Globus pallidus (tissue), 1 donor: ENCODE measurements around the gene DEFB121.
"Not testable (repeated sequence)": the region's sequence is repeated elsewhere in the genome, so short reads cannot be mapped to it uniquely, and the experiment has no call there.

ENCODE experiments used
- DNase-seq: peaks from one replicate; pipeline ENCODE4 v3.0.0-alpha.2; 2015; ENCODE audit warnings: low spot score

DEFB121 gene, protein sequence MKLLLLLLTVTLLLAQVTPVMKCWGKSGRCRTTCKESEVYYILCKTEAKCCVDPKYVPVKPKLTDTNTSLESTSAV

DNA sequence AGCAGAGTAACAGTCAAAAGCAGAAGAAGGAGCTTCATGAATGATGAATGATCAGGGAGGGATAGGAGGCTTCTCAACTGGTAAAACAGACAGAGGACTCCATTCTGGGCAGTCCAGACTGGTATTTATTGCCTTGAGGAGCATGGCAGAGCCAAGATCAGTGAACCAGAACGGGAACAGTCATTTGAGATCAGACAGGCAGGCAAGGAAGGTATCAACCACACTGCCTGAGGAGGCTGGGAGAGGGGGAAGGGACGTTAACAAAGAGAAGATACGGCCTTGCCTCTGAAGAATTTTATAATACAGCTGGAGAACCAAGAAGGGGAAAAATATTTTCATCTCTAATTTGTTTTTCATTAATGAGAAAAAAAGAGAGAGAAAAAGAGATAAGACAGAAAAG is at the start of gene DEFB121:
TSS of gene DEFB121 (minus strand) at position 101 of the 400 bp plus-strand sequence. CDS start at position 38, 63 bp downstream.
- DNase-seq: no peak

DNA sequence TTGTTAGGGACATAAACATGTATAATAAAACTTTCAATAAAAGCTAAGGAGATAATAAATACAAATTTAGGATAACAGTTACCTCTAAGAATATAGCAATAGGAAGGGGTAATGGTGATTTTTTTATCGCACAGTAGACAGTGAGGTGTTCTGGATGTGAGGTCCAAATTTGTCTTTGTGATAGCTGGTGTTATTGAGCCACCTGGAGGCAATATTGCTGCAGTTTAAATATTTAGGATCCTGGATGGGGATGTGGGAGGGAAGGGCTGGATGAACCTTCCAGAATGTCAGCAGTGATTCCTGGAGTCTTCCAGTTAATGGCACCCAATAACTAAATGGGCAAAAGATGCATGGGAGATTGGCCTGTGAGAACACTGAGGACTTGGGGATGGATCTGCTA is 48.3 kb upstream of the DEFB121 start:
- no peak for DNase-seq

- no peak for DNase-seq
Observed at GRCh38 chr20:31452575-31452974, 46.6 kb upstream of the DEFB121 start.

- no peak for DNase-seq
Observed at GRCh38 chr20:31449511-31450414, 43.7 kb upstream of the DEFB121 start.

DNA sequence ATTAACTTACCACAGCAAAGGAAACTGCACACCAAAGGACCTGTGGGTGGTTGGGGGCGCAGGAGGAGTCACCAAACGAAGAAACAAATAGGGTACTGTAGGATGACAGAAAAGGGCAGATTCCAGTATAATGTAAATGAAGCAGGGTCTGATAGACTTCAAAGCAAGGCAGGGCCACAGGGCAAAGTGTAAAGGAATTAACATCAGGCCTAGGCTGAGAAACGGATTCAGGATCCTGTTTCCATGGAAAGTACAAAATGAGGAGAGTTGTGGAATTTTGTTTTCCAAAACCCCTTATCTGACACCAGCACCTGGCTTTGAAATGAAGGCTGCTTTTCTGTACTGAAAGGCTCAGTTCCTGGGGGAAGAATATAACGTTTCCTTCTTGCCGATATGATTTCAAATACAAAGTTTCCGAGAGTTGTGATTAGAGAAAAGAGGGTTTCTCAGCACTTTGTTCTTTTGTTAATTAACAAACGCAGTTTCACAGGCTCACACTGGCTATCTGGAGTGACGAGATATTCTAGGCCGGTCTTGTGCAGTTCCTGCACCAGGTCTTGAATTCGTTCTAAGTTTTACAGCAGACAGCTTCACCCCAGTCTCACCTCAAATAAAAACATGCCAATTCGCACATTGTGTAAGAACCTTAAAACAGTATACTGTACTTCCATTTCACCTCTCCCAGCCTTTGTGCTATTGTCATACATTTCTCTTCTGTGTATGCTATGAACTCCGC is 40.2 kb upstream of the DEFB121 start:
- DNase-seq: no peak

DNA sequence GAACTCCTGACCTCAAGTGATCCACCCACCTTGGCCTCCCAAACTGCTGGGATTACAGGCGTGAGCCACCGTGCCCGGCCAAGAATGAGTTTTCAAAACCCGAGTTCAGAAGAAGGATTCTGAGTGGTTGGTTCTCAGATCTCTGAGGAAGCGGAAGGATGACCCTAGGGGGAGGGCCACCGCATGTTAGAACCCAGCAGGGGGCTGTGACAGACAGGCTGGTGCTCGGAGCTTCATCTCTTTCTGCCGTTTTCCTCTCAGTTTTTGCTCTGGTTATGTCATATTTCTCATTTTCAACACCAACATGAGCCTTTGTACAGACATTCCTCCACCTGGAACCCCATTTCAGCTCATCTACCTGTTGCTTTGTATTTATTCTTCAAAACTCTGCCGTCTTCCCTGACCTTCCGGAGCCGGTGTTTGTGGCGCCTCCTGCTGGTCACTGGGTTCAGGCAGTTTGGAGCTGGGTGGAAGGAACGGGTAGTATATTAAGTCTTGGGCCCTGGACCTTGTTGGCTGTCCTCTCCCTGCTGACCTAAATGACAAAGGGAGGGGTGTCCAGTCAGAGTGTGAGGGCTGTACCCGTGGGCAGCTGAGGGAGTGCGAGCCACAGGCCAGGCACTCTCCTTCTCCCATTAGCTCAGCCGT is 34.1 kb upstream of the DEFB121 start, which contains the start of gene DEFB123:
TSS of gene DEFB123 (plus strand) at position 621 of the 648 bp plus-strand sequence. CDS start 67 bp downstream, outside the sequence.
- no peak for DNase-seq

GRCh38 chr20:31430568-31431115 is 24.6 kb upstream of the DEFB121 start:
- DNase-seq: no peak

DNA sequence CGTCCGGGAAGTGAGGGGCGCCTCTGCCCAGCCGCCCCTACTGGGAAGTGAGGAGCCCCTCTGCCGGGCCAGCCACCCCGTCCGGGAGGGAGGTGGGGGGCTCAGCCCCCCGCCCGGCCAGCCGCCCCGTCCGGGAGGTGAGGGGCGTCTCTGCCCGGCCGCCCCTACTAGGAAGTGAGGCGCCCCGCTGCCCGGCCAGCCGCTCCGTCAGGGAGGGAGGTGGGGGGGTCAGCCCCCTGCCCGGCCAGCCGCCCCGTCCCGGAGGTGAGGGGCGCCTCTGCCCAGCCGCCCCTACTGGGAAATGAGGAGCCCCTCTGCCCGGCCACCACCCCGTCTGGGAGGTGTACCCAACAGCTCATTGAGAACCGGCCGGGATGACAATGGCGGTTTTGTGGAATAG is 21.6 kb upstream of the DEFB121 start:
- DNase-seq: not testable (repeated sequence)

GRCh38 chr20:31426891-31427551 is 21.0 kb upstream of the DEFB121 start:
- DNase-seq: not testable (repeated sequence)

DNA sequence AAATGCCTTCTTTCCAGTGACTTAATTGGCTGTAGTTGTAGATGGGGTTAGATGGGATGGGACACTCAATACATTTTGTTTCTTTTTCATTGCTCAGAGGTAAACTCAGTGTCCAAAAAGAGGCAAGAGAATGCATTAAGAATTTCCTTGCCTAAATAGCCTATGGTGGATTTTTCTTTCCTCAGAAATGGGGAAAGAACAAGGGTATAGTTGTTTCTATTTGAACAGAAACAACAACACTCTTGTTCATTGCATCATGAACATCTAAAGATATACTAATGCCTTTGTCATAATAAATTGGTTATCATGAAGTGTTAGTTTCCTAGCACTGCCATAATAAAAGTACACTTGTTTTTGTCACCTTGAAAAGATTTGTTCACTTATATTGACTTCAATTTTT is 19.8 kb upstream of the DEFB121 start:
- no peak for DNase-seq

DNA sequence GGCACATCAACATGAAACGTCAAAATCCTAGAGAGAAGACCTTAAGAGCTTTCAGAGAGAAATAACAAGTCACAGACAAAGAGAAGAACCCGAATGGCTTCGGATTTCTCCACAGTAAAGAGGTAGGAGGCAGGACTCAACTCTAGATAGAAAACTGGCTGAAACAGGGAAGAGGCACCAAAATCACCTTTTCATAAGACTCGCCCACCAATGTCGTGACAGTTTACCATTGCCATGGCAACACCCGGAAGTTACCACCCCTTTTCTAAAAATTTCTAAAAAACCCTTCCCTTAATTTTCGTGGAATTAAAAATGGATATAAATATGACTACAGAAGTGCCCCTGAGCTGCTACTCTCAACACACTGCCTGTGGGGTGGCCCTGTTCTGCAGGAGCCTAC is 12.3 kb upstream of the DEFB121 start:
- DNase-seq: no peak

DNA sequence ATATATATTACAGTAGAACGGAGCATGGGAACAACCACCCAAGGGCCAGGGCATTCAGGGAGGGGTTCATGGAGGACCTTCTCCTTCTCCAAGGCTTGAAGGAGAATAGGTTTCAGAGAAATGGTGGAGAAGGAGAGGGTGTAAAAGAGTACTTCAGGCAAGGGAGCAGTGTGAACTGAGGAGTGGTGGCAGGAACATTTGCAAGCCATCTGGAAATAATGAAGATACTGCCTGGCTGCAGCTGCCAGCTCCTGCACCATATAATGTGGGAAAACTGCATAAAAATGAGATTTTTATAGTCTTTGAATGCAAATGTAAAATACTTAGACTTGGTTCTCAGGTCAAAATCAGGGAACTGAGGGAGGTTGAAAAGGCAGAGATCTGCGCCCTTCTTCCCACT is 9.6 kb upstream of the DEFB121 start:
- no peak for DNase-seq

GRCh38 chr20:31414381-31414780 is 8.4 kb upstream of the DEFB121 start:
- DNase-seq: no peak

DNA sequence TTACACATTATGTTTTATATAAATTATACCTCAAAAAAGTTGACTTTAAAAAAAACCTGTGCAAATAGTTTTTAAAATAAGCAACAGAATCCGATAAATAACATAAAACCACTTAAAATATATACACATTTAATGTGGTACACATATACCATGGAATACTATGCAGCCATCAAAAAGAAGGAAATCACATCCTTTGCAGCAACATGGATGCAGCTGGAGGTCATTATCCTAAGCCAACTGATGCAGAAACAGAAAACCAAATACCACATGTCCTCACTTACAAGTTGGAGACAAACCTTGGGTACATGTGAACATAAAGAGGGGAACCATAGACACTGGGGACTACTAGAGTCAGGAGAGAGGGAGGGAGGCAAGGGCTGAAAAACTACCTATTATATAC is 4.0 kb upstream of the DEFB121 start:
- no peak for DNase-seq

- no peak for DNase-seq
Observed at GRCh38 chr20:31403886-31404285, 2.1 kb downstream of the DEFB121 start.

DNA sequence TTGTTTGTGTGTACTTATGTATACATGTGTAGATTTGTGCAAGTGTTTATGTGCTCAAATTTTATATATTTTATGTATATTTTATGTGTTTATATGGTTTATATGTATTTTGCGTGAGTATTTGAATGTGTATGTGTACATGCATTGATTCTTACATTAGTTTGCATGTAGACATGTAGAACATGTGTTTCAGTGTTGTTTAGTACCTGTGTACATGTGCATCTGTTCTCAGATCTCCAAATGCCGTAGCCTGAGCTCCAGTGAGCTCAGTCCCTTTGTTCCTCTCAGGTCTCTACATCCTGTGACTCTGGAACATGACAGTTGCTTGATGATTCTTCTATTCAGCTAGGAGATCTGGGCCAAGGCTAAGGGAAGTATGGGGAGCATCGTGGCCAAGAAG is 11.1 kb downstream of the DEFB121 start:
- DNase-seq: no peak

DNA sequence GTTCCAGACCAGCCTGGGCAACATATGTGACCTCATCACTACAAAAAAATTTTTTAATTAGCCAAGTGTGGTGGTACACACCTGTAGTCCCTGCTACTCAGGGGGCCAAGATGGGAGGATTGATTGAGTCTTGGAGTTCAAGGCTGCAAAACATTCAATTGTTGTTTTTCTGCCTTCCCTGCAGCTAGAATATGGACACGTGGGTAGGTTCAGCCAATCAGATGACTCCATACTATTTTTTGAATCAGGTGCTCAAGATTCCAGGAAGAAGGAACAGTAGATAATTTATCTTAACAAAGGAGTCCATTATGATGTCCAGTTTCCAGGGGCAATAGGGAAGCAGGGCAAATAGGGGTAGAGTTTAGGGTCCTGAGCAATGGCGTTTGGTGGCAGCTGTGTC is 13.2 kb downstream of the DEFB121 start:
- DNase-seq: no peak

DNA sequence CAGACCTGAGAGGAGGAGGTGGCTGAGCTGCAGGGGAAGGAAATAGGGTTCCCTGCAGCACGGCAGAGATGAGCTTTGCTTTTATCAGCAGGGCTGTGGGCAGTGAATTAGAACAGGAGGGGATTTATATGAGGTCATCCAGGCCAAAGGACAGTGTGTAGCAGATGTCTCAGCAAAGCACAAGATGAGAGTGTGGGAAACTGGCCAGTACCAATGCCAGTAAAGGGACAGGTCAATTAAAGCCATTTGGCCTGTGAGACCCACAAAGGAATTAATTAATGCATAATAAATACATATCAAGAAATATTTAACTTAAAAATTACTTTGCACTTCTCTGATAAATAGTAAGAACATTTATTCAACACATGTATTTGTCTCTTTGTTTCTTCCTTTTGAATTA is 15.5 kb downstream of the DEFB121 start, which contains the start of gene DEFB119:
TSS of gene DEFB119 (minus strand) at position 101 of the 400 bp plus-strand sequence. CDS start 107 bp downstream, outside the sequence.
- DNase-seq: no peak

GRCh38 chr20:31374346-31374745 is 31.7 kb downstream of the DEFB121 start:
- DNase-seq: no peak

DNA sequence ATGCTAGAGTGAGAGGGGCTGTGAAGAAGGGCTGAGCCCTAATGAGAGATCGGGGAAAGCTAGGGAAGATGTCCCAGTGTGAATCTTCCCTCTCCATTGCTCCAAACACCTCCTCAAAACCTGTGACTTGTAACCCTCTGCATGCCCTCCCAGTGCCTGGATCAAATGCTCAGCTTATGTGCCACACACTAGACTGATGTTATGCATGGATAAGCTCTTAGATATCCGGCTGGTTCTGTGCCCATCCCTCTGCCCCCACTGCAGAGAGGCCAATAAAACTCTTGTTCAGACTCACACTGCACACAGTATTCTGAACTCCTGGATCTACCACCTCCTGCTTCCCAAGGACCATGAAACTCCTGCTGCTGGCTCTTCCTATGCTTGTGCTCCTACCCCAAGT is 37.7 kb downstream of the DEFB121 start, which contains the start of gene DEFB118:
TSS of gene DEFB118 (plus strand) at position 301 of the 400 bp plus-strand sequence. CDS start at position 351, 50 bp downstream.
- no peak for DNase-seq

GRCh38 chr20:31364272-31364671 is 41.7 kb downstream of the DEFB121 start:
- DNase-seq: not testable (repeated sequence)
